HepG2 (cell line): ENCODE results near the gene DUSP15. TPM values are rescaled to one million over a fixed set of nuclear protein-coding genes. Genes with fewer than 3 reads are reported as not detected.

Experiments used
- ARID2 ChIP-seq: sonication (generic); formaldehyde crosslinking; IDR thresholded peaks from 2 replicates; pipeline ENCODE4 v1.8.1; 2022; ENCODE audit warnings: mild to moderate bottlenecking, missing genetic modification reagents, borderline replicate concordance
- BRCA1 ChIP-seq: sonication (generic); formaldehyde crosslinking; IDR thresholded peaks from 2 replicates; pipeline ENCODE4 v1.4.0; 2020; ENCODE audit warnings: missing genetic modification reagents
- CREB1 ChIP-seq, 2 experiments: fragments of 450-650 bp in 1 of 2; IDR thresholded peaks; 2 replicates each; pipeline ENCODE4 v1.6.1; 2016 to 2017; ENCODE audit warnings: control low read depth in 1 of 2, mild to moderate bottlenecking in 1 of 2, missing compliant biosample characterization in 1 of 2, missing genetic modification characterization in 1 of 2
- MTA3 ChIP-seq: sonication (generic); formaldehyde crosslinking; IDR thresholded peaks from 2 replicates; pipeline ENCODE4 v1.4.0; 2020; ENCODE audit warnings: missing genetic modification reagents
- PAX8 ChIP-seq: sonication (generic); formaldehyde crosslinking; IDR thresholded peaks from 2 replicates; pipeline ENCODE4 v1.8.0; 2022; ENCODE audit warnings: mild to moderate bottlenecking, missing genetic modification reagents, borderline replicate concordance
- PHF20 ChIP-seq: sonication (generic); formaldehyde crosslinking; IDR thresholded peaks from 2 replicates; pipeline ENCODE4 v1.5.0; 2020; ENCODE audit warnings: mild to moderate bottlenecking, missing genetic modification reagents
- TMF1 ChIP-seq: sonication (generic); formaldehyde crosslinking; IDR thresholded peaks from 2 replicates; pipeline ENCODE4 v1.8.1; 2022; ENCODE audit warnings: low read depth, missing genetic modification reagents
- ZNF20 ChIP-seq: sonication (generic); formaldehyde crosslinking; IDR thresholded peaks from 2 replicates; pipeline ENCODE4 v1.4.0; 2020; ENCODE audit warnings: mild to moderate bottlenecking, moderate library complexity, missing genetic modification reagents
- ZNF225 ChIP-seq: sonication (generic); formaldehyde crosslinking; IDR thresholded peaks from 2 replicates; pipeline ENCODE4 v1.4.0; 2020; ENCODE audit warnings: mild to moderate bottlenecking, missing genetic modification reagents
- ZNF317 ChIP-seq: sonication (generic); formaldehyde crosslinking; IDR thresholded peaks from 2 replicates; pipeline ENCODE4 v1.5.0; 2020; ENCODE audit warnings: mild to moderate bottlenecking, missing genetic modification reagents
- ZNF383 ChIP-seq: sonication (generic); formaldehyde crosslinking; IDR thresholded peaks from 2 replicates; pipeline ENCODE4 v1.4.0; 2020; ENCODE audit warnings: missing genetic modification reagents, mild to moderate bottlenecking, borderline replicate concordance
- ZNF44 ChIP-seq: sonication (generic); formaldehyde crosslinking; IDR thresholded peaks from 2 replicates; pipeline ENCODE4 v1.5.1; 2020; ENCODE audit warnings: mild to moderate bottlenecking, missing genetic modification reagents
- polyA plus RNA-seq, 8 experiments: library from polyadenylated mRNA; depleted of rRNA in 3 of 8; stranded (reverse) in 7 of 8; unstranded in 1 of 8; fragments of >200 nt; fragmentation: Illumina TruSeq in 4 of 8; extraction: Trizol in 4 of 8; gene quantifications; 2 replicates each; pipeline versions ENCODE4 v1.2.1 to v1.2.3, GENCODE V29; 2011 to 2016; ENCODE audit warnings: low read depth in 4 of 8, missing spikeins in 1 of 8, mixed read lengths in 1 of 8; ENCODE audit not compliant: insufficient read depth in 1 of 8
- total RNA-seq, 5 experiments: library from RNA; depleted of rRNA; stranded (reverse); fragments of >200 nt; fragmentation: Illumina TruSeq; extraction: Trizol; gene quantifications; 2 replicates each; pipeline ENCODE4 v1.2.3, GENCODE V29; 2016; ENCODE audit warnings: low read depth in 1 of 5
- TF ChIP-seq, protein P1 (sequence below): sonication (generic); formaldehyde crosslinking; IDR thresholded peaks from 2 replicates; pipeline ENCODE4 v1.4.0; 2020; ENCODE audit warnings: mild to moderate bottlenecking, missing genetic modification reagents
- TF ChIP-seq, protein P2 (sequence below): IDR thresholded peaks from 2 replicates; pipeline ENCODE4 v1.6.1; 2016; ENCODE audit warnings: mild to moderate bottlenecking
- TF ChIP-seq, protein P3 (sequence below): sonication (generic); formaldehyde crosslinking; IDR thresholded peaks from 2 replicates; pipeline ENCODE4 v1.4.0; 2020; ENCODE audit warnings: missing genetic modification reagents, borderline replicate concordance
- TF ChIP-seq, protein P4 (sequence below): sonication (generic); formaldehyde crosslinking; IDR thresholded peaks from 2 replicates; pipeline ENCODE4 v1.5.0; 2020; ENCODE audit warnings: missing genetic modification reagents, mild to moderate bottlenecking, borderline replicate concordance
- TF ChIP-seq, protein P5 (sequence below): sonication (generic); formaldehyde crosslinking; IDR thresholded peaks from 2 replicates; pipeline ENCODE4 v1.5.1; 2020; ENCODE audit warnings: missing genetic modification reagents, mild to moderate bottlenecking, borderline replicate concordance
- TF ChIP-seq, protein P6 (sequence below): fragments of 450-650 bp; IDR thresholded peaks from 2 replicates; pipeline ENCODE4 v1.6.1; 2017

The DUSP15 gene
- total and polyA plus RNA-seq, 2 of the 13 experiments (the other 11 are each of a cell fraction or from before 2014, with no cell fraction given), result 0.17 to 0.93 TPM

DNA sequence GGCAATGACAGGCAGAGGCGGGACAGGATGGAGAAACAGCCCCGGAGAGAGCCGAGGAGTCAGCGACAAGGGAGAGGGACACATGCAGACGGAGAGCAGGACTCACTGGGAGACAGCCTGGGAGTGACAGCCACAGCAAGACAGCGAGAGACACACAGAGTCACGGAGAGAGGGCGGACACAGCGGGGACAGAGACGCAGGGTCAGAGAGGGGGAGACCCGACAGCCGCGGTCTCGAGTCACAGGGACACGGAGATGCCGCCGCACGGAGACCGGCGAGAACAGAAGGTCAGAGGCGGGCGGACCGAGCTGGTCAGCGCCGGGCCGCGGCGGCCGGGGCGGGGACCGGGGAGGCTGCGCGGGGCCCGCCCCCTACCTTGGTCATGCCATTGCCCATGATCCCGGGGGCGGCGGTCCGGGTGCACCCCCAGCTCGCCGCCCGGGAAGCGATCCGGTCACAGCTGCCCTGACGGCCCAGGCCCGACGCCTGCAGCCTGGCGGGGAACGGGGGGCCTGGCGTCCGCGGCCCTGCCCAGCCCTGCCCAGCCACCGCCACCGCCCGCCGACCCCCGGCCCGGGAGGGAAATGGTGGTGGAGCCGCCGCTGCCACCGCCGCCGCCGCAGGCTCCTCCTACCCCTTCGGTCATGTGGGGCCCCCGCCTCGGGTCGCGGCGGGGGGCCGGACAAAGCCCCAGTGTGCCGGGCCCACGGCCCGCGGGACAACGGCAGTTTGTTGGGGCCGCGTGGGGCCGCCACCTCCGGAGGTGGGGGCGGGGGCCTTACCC, at the start of gene DUSP15, which contains the start of gene TTLL9 (continued):
- TF ChIP-seq, protein P1, sequence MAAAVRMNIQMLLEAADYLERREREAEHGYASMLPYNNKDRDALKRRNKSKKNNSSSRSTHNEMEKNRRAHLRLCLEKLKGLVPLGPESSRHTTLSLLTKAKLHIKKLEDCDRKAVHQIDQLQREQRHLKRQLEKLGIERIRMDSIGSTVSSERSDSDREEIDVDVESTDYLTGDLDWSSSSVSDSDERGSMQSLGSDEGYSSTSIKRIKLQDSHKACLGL (CRISPR knock-in tag), result peak; percentile 38; the same call in 1 of the 2 replicates
- TF ChIP-seq, protein P2, sequence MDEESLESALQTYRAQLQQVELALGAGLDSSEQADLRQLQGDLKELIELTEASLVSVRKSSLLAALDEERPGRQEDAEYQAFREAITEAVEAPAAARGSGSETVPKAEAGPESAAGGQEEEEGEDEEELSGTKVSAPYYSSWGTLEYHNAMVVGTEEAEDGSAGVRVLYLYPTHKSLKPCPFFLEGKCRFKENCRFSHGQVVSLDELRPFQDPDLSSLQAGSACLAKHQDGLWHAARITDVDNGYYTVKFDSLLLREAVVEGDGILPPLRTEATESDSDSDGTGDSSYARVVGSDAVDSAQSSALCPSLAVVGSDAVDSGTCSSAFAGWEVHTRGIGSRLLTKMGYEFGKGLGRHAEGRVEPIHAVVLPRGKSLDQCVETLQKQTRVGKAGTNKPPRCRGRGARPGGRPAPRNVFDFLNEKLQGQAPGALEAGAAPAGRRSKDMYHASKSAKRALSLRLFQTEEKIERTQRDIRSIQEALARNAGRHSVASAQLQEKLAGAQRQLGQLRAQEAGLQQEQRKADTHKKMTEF, result peak; percentile 32; the same call in 1 of the 2 replicates
- TF ChIP-seq ZNF317 (CRISPR knock-in tag) (no peak), ARID2 (CRISPR knock-in tag) (0 out of 2 replicates have a peak, but pooled peaks have one; percentile 38), ZNF44 (CRISPR knock-in tag) (no peak), CREB1 (IDR thresholded peaks at IDR 0.05) (no peak), CREB1 (CRISPR knock-in tag; IDR thresholded peaks at IDR 0.05) (no peak), MTA3 (no peak), ZNF383 (CRISPR knock-in tag) (no peak), TMF1 (CRISPR knock-in tag) (peak; percentile 69; the same call in 1 of the 2 replicates), ZNF225 (CRISPR knock-in tag) (peak; percentile 23; the same call in 1 of the 2 replicates), PAX8 (0 out of 2 replicates have a peak, but pooled peaks have one; percentile 44), ZNF20 (CRISPR knock-in tag) (no peak), BRCA1 (CRISPR knock-in tag) (no peak), PHF20 (CRISPR knock-in tag) (no peak; the same call in 1 of the 2 replicates)
- TF ChIP-seq, protein P3, sequence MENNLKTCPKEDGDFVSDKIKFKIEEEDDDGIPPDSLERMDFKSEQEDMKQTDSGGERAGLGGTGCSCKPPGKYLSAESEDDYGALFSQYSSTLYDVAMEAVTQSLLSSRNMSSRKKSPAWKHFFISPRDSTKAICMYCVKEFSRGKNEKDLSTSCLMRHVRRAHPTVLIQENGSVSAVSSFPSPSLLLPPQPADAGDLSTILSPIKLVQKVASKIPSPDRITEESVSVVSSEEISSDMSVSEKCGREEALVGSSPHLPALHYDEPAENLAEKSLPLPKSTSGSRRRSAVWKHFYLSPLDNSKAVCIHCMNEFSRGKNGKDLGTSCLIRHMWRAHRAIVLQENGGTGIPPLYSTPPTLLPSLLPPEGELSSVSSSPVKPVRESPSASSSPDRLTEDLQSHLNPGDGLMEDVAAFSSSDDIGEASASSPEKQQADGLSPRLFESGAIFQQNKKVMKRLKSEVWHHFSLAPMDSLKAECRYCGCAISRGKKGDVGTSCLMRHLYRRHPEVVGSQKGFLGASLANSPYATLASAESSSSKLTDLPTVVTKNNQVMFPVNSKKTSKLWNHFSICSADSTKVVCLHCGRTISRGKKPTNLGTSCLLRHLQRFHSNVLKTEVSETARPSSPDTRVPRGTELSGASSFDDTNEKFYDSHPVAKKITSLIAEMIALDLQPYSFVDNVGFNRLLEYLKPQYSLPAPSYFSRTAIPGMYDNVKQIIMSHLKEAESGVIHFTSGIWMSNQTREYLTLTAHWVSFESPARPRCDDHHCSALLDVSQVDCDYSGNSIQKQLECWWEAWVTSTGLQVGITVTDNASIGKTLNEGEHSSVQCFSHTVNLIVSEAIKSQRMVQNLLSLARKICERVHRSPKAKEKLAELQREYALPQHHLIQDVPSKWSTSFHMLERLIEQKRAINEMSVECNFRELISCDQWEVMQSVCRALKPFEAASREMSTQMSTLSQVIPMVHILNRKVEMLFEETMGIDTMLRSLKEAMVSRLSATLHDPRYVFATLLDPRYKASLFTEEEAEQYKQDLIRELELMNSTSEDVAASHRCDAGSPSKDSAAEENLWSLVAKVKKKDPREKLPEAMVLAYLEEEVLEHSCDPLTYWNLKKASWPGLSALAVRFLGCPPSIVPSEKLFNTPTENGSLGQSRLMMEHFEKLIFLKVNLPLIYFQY, result peak; percentile 56; the same call in 1 of the 2 replicates
- TF ChIP-seq, protein P4, sequence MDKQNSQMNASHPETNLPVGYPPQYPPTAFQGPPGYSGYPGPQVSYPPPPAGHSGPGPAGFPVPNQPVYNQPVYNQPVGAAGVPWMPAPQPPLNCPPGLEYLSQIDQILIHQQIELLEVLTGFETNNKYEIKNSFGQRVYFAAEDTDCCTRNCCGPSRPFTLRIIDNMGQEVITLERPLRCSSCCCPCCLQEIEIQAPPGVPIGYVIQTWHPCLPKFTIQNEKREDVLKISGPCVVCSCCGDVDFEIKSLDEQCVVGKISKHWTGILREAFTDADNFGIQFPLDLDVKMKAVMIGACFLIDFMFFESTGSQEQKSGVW (CRISPR knock-in tag), result no peak
- TF ChIP-seq, protein P5, sequence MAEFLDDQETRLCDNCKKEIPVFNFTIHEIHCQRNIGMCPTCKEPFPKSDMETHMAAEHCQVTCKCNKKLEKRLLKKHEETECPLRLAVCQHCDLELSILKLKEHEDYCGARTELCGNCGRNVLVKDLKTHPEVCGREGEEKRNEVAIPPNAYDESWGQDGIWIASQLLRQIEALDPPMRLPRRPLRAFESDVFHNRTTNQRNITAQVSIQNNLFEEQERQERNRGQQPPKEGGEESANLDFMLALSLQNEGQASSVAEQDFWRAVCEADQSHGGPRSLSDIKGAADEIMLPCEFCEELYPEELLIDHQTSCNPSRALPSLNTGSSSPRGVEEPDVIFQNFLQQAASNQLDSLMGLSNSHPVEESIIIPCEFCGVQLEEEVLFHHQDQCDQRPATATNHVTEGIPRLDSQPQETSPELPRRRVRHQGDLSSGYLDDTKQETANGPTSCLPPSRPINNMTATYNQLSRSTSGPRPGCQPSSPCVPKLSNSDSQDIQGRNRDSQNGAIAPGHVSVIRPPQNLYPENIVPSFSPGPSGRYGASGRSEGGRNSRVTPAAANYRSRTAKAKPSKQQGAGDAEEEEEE (CRISPR knock-in tag), result 0 out of 2 replicates have a peak, but pooled peaks have one; percentile 38
- TF ChIP-seq, protein P6, sequence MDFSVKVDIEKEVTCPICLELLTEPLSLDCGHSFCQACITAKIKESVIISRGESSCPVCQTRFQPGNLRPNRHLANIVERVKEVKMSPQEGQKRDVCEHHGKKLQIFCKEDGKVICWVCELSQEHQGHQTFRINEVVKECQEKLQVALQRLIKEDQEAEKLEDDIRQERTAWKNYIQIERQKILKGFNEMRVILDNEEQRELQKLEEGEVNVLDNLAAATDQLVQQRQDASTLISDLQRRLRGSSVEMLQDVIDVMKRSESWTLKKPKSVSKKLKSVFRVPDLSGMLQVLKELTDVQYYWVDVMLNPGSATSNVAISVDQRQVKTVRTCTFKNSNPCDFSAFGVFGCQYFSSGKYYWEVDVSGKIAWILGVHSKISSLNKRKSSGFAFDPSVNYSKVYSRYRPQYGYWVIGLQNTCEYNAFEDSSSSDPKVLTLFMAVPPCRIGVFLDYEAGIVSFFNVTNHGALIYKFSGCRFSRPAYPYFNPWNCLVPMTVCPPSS, result no peak
